Endothelial cell of coronary artery (primary cell): Measurements from ENCODE around the gene RAP2A. TPM values are rescaled to one million over a fixed set of nuclear protein-coding genes. Genes with fewer than 3 reads are reported as not detected.

Experiments
- total RNA-seq: library from RNA; depleted of rRNA; stranded (reverse); fragments of >200 nt; gene quantifications from 2 replicates; pipeline ENCODE4 v1.2.3, GENCODE V29; 2014

RAP2A gene
- 46.2 and 48.3 TPM in 2 replicates for total RNA-seq

DNA sequence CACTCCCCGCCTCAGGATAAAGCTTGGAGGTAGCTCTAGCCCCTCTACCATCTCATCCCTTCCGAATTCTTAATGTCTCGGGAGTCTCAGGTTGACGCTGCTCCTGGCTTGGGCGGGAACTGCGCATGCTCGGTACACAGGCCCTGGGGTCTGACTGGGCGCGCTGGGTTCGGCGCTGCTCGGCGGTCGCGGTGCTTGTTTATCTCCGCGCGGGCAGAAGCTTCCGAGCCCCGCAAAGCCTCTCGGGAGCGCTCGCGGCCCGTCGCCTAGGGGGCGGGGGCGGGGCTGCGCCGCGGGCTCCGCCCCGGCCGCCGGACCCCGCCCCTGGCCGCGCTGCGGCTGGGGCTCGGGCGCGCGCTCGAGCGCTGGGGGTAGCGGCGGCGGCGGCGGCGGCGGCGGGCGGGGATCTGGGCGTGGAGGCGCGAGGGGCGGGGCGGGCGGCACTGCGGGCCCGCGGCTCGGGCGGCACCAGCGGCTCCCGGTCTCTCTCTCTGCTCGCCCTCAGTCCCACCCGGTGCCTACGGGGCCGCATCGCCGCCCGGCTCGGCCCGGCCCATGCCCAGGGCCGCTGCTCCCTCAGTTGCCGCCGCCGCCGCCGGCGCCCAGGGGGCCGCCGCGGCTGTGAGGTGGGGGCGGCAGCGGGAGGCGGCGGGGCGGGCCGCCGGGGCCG is at the start of gene RAP2A:
TSS of gene RAP2A (plus strand) at position 443 of the 670 bp plus-strand sequence. CDS start 302 bp downstream, outside the sequence.

Other genes starting within 250 kb of the RAP2A start
- 44.8 and 52.4 TPM in 2 replicates for gene MBNL2, start 211.8 kb upstream of the RAP2A start, total RNA-seq